G401.6 (cell line): ENCODE results near the gene ZNF200.

Experiments
- FAIRE-seq: peaks from 2 replicates; lab custom pipeline; 2012; peaks lifted over from hg19 to GRCh38; lab: Jason Lieb, UNC

The ZNF200 gene

DNA sequence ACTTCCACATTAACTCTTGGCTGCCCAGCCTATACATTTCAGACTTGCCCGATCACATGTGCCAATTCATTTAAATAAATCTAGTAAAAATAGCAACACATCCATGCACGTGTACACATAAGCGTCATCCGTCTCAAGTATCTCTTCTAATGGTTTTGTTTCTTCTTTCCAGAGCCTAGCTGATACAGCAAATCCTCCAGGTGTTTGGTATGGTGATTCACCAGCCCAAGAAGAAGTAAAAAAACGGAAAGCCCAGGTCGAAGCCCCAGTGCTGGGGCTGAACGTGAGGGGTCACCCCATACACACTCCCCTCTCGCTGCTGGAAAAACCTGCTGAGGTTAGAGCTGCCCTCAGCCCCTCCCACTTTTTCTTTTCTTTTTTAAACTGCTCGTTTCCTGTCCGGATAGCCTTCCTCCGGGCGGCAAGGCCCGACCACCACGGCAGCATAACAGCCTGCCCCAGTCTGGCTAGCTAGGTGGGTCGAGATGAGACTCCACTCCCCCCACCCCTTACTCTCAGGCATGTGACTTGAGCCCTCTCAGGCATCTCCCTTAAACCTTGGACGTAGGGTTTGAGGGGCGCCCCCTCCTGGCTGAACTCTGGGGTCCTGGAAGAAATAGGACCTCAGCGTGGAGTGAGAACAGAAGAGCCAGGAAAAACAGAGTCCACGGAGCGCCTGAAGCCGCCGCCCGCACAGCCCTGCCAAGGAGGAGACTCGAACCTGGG is 60.9 kb downstream of the ZNF200 start:
- FAIRE-seq: no peak
